Osteoblast (primary cell): ENCODE measurements around the gene SPN. TPM values are rescaled to one million over a fixed set of nuclear protein-coding genes. Genes with fewer than 3 reads are reported as not detected.

Source experiments
- DNase-seq: peaks from one replicate; pipeline ENCODE4 v3.0.0; 2011; ENCODE audit warnings: low spot score, mixed read lengths; ENCODE audit not compliant: insufficient read length; ENCODE audit errors: missing footprints
- H2AFZ ChIP-seq: 2 replicates; pipeline ENCODE4 v1.6.0; 2011; ENCODE audit warnings: mild to moderate bottlenecking, low read length
- H3K27ac ChIP-seq: 2 replicates; pipeline ENCODE4 v1.5.1; 2011; ENCODE audit warnings: mild to moderate bottlenecking, low read depth, low read length, moderate library complexity
- H3K27me3 ChIP-seq: 2 replicates; pipeline ENCODE4 v1.6.0; 2012; ENCODE audit warnings: mild to moderate bottlenecking, control low read depth, inconsistent platforms, low read length, moderate library complexity; ENCODE audit not compliant: insufficient read depth
- H3K36me3 ChIP-seq: 2 replicates; pipeline ENCODE4 v1.5.1; 2011; ENCODE audit warnings: mild to moderate bottlenecking, low read length, control low read depth, moderate library complexity; ENCODE audit not compliant: insufficient read depth
- H3K4me1 ChIP-seq: 2 replicates; pipeline ENCODE4 v1.5.1; 2011; ENCODE audit warnings: mild to moderate bottlenecking, low read length, control low read depth, moderate library complexity; ENCODE audit not compliant: insufficient read depth
- H3K4me2 ChIP-seq: 2 replicates; pipeline ENCODE4 v1.6.0; 2011; ENCODE audit warnings: mild to moderate bottlenecking, low read length; ENCODE audit not compliant: insufficient read depth
- H3K4me3 ChIP-seq: fragments of 200-600 bp; sonication (generic); 3 replicates; pipeline ENCODE4 v1.5.1; 2012; ENCODE audit warnings: mild to moderate bottlenecking, low read length, inconsistent platforms; ENCODE audit not compliant: insufficient read depth
- H3K79me2 ChIP-seq: 2 replicates; pipeline ENCODE4 v1.6.0; 2012; ENCODE audit warnings: mild to moderate bottlenecking, low read length, control low read depth, inconsistent platforms; ENCODE audit not compliant: insufficient read depth
- H3K9me3 ChIP-seq: 2 replicates; pipeline ENCODE4 v1.5.1; 2011; ENCODE audit warnings: low read depth, low read length, control low read depth
- H4K20me1 ChIP-seq: 2 replicates; pipeline ENCODE4 v1.6.0; 2012; ENCODE audit warnings: mild to moderate bottlenecking, low read length, control low read depth; ENCODE audit not compliant: insufficient read depth
- total RNA-seq: library from RNA; depleted of rRNA; stranded (reverse); fragments of >200 nt; gene quantifications from 2 replicates; pipeline ENCODE4 v1.2.3, GENCODE V29; 2012
- TF ChIP-seq, protein P1 (sequence below): IDR thresholded peaks from 2 replicates; pipeline ENCODE4 v1.5.1; 2011; ENCODE audit warnings: mild to moderate bottlenecking, low read depth, low read length, moderate library complexity; ENCODE audit errors: extremely low read depth

Gene SPN
- total RNA-seq, 1 donor, result under 0.01 TPM

DNA sequence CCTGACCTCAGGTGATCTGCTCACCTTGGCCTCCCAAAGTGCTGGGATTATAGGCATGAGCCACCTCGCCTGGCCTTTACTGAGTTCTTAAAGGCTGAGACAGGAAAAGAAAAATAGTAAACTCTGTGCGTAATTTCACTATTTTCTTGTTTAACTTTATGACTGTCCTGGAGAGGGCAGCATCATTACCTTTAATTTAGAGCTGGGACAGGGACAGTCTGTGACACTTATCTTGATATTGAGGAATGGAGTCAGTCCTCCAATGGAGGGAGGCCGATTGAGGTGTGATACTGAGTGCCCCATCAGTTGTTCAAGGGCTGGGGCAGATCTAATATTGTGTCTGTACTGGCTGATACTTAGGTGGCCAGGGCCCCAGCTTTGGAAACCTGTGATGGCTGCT lies 21.5 kb upstream of the SPN start:
- H3K36me3 ChIP-seq, result no peaks in the 10 kb centered on the region
- no peaks in the 10 kb centered on the region for H3K79me2 ChIP-seq
- H2AFZ ChIP-seq, result no peak overlapping the region
- H3K27me3 ChIP-seq, result peaks cover 2% of the 10 kb centered on the region
- DNase-seq, result no peak
- H3K4me3 ChIP-seq, result no peak overlapping the region
- TF ChIP-seq, protein P1, sequence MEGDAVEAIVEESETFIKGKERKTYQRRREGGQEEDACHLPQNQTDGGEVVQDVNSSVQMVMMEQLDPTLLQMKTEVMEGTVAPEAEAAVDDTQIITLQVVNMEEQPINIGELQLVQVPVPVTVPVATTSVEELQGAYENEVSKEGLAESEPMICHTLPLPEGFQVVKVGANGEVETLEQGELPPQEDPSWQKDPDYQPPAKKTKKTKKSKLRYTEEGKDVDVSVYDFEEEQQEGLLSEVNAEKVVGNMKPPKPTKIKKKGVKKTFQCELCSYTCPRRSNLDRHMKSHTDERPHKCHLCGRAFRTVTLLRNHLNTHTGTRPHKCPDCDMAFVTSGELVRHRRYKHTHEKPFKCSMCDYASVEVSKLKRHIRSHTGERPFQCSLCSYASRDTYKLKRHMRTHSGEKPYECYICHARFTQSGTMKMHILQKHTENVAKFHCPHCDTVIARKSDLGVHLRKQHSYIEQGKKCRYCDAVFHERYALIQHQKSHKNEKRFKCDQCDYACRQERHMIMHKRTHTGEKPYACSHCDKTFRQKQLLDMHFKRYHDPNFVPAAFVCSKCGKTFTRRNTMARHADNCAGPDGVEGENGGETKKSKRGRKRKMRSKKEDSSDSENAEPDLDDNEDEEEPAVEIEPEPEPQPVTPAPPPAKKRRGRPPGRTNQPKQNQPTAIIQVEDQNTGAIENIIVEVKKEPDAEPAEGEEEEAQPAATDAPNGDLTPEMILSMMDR, result peak; percentile 21
- no peaks in the 10 kb centered on the region for H4K20me1 ChIP-seq
- H3K9me3 ChIP-seq, result no peaks in the 10 kb centered on the region
- H3K4me2 ChIP-seq, result no peak overlapping the region
- H3K4me1 ChIP-seq, result no peaks in the 10 kb centered on the region
- H3K27ac ChIP-seq, result no peak overlapping the region

DNA sequence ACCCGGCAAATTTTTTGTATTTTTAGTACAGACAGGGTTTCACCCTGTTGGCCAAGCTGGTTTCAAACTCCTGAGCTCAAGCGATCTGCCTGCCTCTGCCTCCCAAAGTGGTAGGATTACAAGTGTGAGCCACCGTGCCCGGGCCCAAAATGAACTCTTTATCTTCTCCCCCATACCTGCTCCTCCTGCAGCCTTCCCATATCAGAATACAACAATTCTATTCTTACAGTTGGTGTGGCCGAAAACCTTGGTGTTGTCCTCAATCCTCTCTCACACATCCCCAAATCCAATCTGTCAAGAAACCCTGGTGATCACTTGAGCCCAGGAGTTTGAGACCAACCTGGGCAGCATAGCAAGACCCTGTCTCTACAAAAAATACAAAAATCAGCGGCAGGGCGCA lies 19.5 kb upstream of the SPN start:
- DNase-seq, result no peak
- Histone ChIP-seq H4K20me1 (no peaks in the 10 kb centered on the region), H3K27ac (no peak overlapping the region), H3K36me3 (no peaks in the 10 kb centered on the region), H3K4me3 (no peak overlapping the region), H3K79me2 (no peaks in the 10 kb centered on the region), H3K4me2 (no peak overlapping the region), H3K9me3 (no peaks in the 10 kb centered on the region), H3K4me1 (no peaks in the 10 kb centered on the region), H3K27me3 (peaks cover 2% of the 10 kb centered on the region), H2AFZ (no peak overlapping the region)
- TF ChIP-seq, protein P1, result no peak

DNA sequence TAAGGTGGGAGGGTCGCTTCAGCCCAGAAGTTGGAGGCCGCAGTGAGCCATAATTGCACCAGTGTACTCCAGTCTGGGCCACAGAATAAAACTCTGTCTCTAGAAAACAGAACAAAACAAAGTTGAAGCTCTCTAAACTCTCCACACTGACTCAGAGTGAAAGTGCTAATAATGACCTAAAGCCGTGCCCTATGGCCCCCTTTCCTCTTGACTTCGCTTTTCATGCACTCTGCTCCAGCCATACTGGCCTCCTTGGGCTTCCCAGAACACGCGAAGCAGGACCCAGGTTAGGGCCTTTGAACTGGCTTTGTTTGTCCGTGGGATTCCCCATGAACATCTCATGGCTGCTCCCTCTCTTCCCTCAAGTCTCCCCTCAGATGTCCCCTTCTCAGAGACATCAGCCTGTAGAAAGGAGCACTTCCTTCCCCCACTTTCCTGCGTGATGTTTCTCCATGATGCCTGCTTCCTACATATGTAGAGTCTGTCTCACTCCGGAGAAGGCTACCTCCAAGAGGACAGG lies 18.6 kb upstream of the SPN start:
- H3K27me3 ChIP-seq, result peaks cover 2% of the 10 kb centered on the region
- peak; percentile 6 for DNase-seq
- H3K27ac ChIP-seq, result no peak overlapping the region
- no peak overlapping the region for H2AFZ ChIP-seq
- H3K9me3 ChIP-seq, result no peaks in the 10 kb centered on the region
- H3K79me2 ChIP-seq, result no peaks in the 10 kb centered on the region
- no peaks in the 10 kb centered on the region for H3K36me3 ChIP-seq
- no peaks in the 10 kb centered on the region for H3K4me1 ChIP-seq
- TF ChIP-seq, protein P1, result no peak
- no peak overlapping the region for H3K4me2 ChIP-seq
- H3K4me3 ChIP-seq, result no peak overlapping the region
- H4K20me1 ChIP-seq, result no peaks in the 10 kb centered on the region

DNA sequence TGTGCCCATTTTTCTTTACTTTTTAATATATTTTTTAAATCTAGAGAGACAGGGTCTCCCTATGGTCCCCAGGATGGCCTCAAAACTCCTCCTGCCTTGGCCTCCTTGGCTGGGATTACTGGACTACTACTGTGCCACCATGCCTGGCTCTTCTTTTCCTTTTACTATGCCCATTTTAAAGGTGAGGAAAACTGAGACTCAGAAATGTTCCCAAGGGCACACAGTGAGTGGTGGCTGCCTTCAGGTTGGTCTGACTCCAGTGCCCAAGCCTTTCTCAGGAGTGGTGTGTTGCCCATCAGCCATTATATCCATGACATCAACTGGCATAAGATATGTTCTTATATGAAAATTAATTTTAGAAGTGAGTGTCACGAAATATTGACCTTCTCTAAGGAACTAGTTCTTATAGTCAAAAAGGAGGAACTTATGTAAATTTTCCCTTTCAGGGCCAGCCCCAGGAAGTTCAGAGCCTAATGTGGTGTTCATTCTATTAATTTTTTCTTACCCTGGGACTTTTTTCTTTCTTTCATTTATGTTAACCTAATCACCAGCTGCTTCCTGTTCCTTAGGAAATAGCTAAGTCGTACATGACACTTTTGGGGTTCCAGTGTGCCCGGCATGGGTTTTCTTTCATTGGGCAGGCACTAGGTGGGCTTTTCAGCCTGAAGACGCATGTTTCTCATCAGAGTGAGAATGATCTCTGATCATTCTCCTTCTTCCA lies 17.9 kb upstream of the SPN start:
- Histone ChIP-seq H3K4me2 (no peak overlapping the region), H3K4me1 (no peaks in the 10 kb centered on the region), H3K79me2 (no peaks in the 10 kb centered on the region), H3K27ac (no peak overlapping the region), H3K9me3 (no peaks in the 10 kb centered on the region), H3K36me3 (no peaks in the 10 kb centered on the region), H3K27me3 (peaks cover under 1% of the 10 kb centered on the region), H3K4me3 (no peak overlapping the region), H4K20me1 (no peaks in the 10 kb centered on the region), H2AFZ (no peak overlapping the region)
- DNase-seq, result peak; percentile 17
- TF ChIP-seq, protein P1, result no peak
